ENCODE results near the gene LCT.
"Not testable (repeated sequence)": the region's sequence is repeated elsewhere in the genome, so short reads cannot be mapped to it uniquely, and the experiment has no call there.

The LCT gene

DNA sequence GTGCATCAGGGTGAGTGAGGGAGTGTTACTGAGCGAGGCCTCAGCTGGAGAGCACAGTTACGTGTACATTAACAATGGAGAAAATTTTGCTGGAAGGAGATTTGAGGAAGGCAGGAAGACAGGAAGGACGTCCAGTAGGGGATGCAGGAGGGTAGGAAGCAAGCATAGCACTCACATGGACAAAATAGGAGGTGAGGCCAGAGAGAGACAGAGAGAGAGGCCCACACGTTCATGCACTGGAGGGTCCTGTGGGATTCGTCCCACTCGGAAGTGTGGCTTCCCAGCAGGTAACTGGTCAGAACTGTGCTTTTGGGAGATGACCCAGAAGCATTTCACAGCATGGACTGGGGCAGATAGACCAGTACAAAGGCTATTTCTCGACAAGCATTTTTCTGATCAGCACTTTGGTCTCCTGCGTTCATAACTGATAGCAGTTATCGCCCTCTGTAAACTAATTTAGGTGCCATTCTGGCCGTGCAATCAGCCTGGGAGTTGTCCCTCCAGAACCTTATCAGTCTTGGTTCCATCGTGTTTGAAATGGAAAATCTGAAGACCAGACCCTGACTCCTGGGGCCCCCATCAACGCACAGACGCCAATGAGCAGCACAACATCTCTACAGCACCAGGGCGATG is 5.7 kb downstream of the LCT start:
- DNase-seq, result no peak

DNA sequence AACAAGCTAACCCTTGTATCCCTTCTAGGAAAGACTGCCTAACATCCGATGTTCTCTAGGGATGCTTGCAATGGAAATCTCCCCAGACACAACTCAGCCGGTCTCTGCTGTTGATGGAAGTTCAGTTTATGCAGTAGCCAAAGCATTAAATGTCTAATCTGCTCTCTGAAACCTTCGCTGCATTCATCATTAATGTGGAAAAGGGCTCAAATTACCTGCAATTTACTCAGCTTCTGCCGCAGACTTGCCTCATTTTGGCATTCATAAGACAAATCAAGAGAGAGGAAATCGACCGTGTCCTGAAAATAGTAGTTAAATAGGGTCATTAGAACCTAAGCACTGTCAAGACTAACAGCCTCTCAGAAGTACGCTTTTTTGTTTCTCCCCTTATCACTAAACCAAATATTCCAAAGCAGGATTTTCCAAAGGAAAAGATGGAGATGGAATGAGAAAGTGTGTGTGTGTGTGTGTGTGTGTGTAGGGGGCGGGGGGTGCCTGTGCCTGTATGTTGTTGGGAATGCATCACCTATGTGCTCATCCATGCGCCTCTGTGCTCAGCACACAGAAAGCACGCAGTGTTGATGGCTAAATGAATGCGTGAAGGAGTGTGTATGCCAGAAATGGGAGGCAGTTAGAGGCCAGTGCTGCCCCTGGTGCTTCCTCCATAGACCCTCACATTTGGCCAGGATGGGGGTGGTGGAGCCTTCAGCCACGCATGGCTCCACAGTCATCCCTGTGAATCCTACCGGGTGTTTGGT is 7.4 kb downstream of the LCT start:
- no peak for DNase-seq

DNA sequence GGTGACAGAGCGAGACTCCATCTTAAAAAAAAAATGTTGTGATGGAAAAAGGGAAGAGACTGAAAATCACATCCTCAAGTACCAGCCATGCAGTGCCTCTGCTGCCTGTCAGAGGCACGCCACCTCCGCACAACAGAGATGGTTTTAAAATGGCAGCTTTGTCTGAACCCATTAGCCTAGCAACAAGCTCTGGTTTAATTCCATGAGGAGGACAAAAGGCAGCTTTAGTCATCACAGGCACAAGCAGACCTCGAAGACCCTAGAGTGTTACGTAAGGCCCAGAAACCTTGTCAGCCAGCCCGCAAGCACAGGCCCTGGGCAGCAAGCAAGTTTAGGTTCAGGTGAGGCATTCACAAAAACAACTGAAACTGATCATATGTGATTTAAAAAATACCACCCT is 10.4 kb downstream of the LCT start:
- no peak for DNase-seq

DNA sequence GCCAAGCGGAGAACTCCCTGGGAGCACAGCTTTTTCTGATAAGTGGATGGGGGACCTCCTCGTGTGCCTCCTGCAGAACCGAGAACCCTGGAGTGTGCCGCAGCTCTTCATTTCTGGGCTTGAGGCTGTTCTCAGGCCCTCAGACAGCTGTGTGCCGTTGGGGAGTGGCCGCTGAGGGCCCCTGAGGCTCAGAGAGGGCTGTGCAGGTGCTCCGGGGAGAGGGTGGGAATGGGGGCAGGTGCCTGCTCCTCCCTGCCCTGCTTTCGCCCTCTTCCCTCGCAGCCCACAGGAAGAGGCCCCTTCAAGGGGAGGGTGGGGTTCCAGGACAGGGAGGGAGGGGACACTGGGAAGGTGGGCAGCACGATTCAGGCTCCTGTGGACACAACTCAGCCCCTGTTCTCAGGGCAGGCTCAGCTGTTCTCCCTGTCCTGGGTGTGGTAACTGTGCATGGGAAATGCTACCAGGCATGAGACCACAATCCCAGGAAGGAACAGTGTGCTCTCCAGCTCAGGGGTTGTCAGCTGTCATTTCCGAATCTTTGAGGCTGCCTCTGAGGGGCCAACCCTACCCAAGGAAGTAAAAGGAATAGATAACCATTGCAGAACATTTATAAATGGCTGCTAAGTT is 11.3 kb downstream of the LCT start:
- DNase-seq, result peak; percentile 48

DNA sequence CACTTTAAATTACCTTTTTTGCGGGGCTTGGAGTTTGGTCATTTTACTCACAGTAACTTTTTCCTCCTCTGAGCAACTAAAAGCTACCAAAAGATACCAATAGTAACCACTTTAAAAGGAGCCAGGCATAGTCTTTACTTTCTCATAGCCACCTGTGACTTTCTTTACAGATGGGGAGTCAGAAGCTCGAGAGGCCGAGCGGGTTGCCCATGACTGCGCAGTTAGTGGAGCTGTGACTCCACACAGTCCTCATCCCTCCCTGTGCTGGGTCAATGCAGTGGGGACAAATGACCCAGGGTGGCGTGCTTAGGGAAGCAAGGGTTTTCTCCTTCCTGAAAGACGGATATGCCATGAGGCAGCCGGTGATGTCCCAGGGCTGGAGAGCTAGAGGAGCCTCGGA is 11.9 kb downstream of the LCT start:
- DNase-seq, result no peak

DNA sequence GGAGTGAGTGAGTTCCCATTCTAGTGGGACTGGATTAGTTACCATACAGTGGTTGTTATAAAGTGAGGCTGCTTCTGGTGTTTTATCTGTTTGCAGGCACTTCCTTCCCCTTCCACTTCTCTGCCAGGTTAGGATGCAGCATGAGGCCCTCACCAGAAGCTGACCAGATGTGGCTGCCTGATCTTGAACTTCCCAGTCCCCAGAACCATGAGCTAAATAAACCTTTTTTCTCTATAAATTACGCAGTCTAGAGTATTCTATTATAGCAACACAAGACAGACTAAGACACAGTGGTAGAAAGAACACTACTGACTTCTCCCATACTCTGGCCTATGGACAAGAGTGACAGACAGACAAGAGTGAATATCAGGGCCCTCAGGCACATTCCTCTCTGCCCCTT is 14.1 kb downstream of the LCT start:
- no peak for DNase-seq

DNA sequence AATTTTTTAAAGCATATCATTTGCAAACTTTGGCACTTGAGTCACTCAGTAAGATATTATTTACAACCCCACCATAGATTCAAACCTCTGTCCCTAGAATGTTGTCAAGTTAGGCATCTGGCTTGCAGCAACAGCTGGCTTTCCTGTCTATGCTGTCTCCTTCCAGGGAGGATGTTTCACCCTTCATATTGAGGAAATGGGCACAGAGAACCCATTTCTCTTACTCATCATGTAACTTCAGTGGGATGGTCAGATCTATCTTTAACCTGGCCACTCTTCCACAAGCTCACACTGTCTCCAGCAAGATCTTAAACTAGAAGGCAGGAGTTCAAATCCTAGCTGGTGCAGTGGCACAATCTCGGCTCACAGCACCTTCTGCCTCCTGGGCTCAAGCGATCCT is 15.8 kb downstream of the LCT start:
- DNase-seq, result no peak

DNA sequence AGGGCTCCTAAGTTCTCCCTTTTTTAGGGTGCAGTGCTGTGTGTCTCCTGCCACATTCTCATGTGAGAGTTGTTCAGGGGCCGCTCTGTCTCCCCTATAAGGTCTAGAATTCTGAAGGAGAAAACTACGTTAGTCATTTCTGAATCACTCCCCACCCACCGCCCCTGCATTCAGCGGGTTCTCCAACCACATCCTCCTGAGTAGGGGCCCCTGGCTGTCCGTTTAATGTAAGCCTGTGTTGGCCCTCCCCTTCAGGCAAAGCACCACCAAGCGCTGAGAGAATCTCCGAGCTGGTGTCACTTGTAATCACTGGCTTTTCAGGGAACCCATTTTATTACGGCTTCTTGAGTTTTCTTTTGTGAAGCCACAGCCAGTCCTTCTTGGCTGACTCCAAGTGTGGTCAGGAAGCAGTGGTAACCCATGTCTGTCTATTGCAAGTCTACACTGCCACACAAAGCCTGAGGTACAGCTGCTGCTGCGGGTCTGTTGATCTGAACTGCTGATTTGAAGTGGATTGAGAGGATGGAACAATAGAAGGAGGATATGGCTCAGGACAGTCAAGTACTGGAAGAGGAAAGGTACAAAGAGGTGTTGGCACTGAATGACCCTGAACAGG is 16.9 kb downstream of the LCT start:
- DNase-seq, result peak; percentile 61

DNA sequence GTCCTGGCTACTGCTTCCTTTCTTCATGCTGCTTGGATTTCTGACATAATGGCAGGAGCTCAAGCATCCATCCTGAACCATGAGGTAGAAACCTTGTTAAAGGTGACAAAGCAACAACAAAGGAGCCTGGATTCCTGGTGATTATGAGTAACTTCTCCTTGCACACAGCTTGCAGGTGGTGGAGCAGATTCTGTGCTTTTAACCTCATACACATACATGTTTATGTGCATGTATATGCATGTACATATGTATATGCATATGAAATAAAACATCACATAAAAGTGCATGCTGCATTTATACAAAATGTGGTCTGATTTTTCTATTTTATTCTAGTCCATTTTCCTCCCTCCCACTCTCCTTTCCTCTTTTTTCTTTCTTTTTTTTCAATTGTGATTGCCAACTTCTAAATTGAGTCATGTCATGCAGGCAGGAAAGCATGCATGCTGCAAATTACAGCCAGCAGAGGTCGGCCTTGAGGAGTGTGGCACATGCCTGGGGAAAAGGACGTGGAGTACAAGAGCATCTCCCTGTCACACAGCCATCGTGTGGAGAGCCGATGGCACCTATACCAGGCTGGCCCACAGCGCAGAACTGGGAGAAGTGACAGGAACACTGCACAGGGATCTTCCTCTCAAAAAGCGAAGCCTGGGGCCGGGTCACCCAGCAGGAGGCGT is 17.9 kb downstream of the LCT start:
- DNase-seq, result peak; percentile 28

DNA sequence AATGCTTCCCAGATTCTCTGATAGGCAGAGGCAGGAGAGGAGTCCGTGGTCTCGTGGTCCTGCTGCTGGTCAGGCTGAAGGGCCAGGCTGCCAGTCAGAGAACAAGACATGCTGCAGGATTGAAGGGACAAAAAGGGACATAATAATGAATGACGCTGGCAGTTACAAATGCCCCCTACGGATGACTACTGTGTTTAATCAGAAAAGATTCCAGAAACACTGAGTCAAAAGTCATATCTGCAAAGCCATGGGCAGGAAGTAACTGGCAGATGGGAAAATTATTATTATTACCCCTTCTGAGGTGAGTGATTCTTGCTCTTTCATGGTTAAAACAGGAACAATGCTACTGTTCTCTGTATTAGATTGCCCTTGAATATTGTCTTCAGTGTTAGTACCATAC is 19.0 kb downstream of the LCT start:
- no peak for DNase-seq

DNA sequence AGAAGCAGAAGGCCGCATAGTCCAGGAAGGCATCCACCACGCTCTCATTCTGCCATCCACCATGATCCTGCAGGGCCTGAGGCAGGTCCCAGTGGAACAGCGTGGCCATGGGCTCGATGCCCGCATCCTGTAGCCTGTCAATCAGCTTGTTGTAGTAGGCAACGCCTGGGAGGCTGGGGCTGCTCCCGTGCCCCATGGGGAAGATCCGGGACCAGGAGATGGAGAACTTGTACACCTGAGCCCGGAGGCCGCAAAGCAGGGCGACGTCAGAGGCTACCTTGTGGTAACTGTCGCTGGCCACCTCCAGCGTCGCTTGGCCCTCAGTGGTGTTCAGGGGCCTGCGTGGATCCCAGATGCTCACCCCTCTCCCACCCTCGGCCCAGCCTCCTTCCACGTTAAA is 19.5 kb downstream of the LCT start:
- no peak for DNase-seq

DNA sequence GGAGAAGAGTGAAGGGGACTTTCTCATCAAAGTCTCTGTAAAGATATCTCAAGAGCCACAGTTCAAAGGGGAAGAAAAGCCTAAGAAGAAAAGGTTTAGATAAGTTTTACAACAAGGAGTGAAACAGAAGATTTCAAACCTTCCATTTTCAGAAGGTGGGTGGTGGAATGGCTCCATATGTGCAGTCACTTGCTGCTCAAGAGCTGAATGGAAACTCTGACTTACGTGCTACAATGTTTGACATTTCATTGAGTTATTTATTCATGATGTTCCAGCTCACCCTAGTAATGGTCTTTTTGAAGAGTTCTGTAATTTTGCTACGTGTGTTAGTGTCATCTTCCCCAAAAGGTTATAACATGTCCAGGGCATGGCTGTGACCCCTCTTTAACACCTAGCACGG is 21.7 kb downstream of the LCT start:
- no peak for DNase-seq

DNA sequence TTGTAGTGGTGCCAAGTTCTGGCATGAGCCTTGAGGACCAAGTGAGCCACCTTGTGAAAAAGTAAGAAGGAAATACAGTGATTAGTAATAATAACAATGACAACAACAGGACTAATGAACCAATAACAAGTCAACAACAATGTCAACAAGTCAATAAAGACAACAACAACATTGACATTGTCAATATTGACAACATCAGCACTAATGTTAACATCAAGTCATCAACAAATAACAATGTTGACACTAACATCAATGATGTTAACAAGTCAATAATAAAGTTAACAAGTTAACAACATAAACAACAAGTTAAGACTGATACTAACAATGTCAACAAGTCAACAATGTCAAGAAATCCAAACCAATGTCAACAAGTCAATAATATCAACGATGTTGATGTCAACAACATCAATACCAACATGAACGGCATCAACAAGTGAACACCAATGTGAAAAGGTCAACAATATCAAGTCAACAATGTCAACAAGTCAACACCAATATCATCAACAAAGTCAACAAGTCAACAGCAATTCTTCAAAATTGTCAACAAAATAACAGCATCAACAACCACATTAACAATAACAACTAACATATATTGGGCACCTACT is 24.0 kb downstream of the LCT start:
- DNase-seq, result no peak

DNA sequence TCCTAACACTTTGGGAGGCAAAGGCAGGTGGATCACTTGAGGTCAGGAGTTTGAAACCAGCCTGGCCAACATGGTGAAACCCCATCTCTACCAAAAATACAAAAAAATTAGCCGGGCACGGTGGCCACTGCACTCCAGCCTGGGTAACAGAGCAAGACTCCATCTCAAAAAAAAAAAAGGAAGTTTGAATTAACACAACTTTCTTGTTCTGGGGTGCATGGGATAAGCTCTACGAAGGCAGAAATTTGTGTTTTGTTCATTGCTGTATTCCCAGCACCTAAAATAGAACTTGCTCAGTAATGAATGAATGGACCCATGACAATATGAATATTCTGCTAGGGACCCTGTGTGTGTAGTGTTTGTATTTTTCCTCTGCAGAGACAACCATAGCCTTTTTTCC is 29.1 kb downstream of the LCT start:
- not testable (repeated sequence) for DNase-seq

DNA sequence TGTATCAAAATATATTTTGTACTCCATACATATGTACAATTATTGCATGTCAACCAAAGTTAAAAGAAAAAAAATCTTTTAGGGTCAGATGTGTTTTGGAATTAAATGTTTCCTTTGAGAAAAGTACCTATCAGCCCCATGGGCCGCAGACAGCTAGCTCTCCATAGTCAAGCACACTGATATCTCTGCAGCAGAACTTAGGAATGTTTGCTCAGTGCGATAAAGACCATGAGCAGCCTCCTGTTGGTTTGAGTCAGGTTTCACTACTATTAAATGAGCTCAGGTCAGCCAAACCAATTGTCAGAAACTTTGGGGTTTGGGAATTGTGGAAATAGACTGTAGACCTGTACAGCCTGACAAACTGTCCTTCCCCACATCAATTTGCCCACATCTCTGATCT is 33.7 kb downstream of the LCT start:
- no peak for DNase-seq

DNA sequence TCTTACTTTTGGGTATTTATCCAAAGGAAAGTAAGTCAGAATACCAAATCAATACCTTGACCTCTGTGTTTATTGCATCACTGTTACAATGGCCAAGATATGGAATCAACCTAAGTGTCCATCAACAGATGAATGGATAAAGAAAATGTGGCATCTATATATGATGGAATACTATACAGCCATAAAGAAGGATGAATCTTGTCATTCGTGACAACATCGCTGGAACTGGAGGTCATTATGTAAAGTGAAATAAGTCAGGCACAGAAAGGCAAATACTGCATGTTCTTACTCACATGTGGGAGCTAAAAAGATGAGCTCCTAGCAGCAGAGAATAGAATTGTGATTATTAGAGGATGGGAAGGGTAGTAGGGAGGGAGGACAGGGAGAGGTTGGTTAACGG is 34.6 kb downstream of the LCT start:
- DNase-seq, result no peak

DNA sequence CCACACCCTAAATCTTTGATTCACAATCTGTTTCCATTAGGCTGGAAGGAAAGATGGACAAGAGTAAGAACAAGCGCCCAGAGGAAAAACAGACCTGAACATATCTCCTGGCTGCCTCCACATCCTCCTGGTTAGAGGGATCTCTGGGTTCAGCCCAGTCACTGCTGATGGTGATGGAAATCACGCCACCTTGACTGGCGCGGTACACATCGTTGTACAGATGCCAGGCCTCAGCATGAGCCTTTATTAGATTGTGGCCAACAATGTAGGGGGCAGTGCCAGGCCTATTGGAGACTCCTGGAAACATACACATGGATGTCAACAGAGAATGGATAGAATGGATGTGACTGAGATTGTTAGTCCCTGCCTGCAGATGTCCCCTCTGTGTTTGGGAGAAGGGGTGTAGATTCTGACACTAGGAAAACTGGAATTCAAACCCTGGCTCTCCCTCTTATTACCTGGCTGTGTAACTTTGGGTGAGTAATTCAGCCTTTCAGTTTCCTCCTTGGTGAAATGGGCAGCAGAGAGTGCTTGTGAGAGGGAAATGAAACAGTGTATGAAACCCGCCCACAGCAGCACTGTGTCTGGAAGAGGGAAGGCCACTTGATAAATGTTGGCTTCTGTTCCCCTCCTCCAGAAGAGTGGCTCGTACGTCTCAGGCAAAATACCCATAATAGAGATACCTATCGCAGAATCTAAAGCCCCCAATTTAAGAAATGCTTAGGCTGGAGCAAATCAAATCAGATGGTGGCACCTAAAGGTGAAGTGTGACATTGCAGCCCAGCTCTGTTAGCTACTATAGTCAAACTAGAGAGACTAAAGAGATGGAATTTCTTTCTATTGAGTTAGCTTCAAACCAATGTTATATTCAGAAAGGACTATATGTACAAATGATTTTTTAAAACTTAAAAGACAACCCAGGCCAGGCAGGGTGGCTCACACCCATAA is 36.2 kb downstream of the LCT start:
- no peak for DNase-seq

DNA sequence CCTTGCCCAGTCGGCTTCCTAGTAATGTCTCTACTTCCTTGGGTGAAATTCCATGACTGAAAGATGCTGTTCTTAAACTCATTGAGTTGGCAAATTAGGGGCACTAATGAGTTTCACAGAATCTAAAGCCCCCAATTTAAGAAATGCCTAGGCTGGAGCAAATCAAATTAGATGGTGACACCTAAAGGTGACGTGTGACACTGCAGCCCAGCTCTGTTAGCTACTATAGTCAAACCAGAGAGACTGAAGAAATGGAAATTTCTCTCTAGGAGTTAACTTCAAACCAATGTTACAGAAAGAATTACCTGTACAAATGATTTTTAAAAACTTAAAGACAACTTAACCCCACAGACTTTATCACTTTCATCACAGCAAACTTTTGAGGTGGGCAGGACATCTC is 37.2 kb downstream of the LCT start:
- DNase-seq, result no peak

DNA sequence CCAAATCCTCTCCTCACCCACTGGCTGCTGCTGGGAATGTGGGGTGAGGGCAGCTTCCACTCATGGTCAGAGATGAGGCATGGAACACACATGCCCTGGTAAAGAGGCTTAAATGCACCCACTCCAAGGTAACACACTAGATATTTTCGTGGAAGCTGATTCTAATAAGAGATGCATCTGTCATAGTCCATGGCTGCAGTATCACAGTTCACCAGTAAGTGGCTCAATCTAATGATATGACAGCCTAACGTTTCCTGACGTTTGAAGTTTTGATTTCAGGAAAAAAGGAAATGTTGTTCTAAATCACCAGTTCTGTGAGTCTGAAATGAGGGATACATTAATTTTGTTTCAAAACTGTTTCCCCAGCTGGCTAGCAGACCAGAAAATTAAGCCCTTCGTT is 38.2 kb downstream of the LCT start:
- no peak for DNase-seq

DNA sequence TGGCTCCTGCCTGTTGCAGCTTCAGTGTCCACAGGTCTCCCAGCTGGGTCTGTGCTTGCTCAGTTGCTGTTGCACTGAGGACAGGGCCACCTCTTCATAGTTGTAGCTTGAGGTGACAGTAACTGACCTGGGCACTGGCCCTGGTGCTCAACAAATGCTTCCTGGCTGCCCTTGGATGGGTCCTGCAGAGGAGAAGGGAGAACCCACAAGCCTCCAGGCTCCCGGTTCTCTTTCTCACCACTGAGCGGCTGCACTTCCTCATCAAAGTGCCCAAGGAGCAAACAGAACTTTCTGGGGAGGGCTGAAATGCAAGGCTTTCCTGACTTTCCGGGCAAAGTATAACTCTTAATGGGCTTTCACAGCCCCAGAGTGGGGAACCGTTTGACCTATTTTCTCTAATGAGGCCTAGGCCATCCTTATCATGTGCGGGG is 38.7 kb downstream of the LCT start:
- DNase-seq, result no peak

DNA sequence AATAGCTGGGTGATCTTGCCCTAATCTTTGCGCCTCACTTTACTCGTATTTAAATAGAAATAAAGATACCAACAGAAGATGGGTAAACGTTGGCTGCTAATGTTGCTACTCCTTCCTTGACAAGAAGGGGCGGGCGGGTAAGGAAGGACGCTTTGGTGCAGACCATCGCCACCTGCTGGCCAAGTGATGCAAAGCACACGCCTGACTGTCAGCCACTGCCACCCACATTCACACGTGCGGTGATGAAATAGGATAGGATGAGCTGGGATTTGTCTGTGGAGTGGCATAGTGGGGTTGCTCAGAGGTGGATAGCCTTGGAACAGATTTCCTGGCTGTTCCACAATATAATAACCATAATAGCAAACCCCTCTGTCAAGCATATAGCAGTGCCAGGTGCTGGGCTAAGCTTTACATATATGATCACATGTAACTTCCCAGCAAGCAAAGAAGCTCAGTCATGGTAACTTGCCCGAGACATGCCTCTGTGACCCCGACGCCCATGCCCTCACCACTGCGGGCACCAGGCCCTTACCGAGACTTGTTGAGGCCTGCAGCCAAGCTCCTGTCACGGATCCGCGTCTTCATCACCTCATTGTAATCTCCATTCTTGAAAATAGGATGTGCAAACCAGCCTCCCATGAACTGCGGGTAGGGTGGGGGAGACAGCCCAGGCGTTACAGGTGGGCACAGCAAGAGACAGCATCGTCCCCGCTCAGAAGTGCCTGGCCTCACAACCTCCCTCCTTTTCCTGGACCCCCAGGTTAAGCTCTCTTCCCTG is 39.3 kb downstream of the LCT start:
- DNase-seq, result peak; percentile 49

Measured in NCI-H510A (cell line).